ENCODE data around the gene KLF16. TPM values are rescaled to one million over a fixed set of nuclear protein-coding genes. Genes with fewer than 3 reads are reported as not detected.

The KLF16 gene
- total and polyA plus RNA-seq, 10 of the 15 experiments (the other 5 are each of a cell fraction or from before 2014, with no cell fraction given): 0.03 to 41.2 (median 2.6) TPM

DNA sequence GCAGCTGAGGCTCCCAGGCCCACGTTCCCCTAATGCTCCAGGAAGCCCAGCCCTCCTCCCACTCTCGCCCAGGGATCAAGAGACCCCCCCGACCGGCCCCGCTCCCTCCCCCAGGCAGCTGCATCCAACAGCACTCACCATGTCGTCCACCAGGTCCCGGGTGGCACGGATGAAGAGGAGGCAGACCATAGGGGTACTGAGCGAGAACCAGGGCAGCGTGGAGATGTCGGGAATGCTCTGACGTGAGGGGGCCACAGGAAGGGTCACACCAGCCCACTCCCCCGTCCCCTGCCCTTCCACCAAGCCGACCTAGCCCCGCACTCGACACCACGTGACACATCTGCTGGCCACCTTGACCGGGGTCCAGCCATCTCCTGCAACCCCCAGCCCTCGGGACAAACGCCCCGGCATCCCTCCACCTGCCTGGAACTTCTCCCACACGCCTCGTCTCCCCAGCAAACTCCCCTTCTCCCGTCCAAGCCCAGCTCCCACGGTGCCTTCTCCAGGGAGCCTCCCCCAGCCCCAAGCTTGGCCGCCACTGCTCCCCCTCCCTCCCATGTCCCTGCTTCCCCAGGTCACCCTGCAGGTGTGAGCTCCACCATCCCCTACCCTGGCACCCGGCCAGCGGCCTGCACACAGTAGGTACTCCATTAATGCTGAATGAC is 56.2 kb downstream of the KLF16 start:
- no peaks in the 10 kb centered on the region for H3K4me1 ChIP-seq (ENCODE audit: control insufficient read depth, insufficient read depth, low read length)
- RAD21 ChIA-PET (ENCODE audit: unreplicated experiment): no interaction called here
- no peak for FAIRE-seq
- in situ Hi-C loops (cut with MboI): no loop called here
- no peak overlapping the region for H3K27ac ChIP-seq (ENCODE audit: control insufficient read depth, insufficient read depth)
- no peaks in the 10 kb centered on the region for H3K9me3 ChIP-seq (replicated peaks; ENCODE audit: control insufficient read depth, insufficient read depth, low read length)
- no peaks in the 10 kb centered on the region for H3K79me2 ChIP-seq (ENCODE audit: control insufficient read depth, insufficient read depth, low read length)
- no peak overlapping the region for H3K9ac ChIP-seq (ENCODE audit: control insufficient read depth, insufficient read depth, low read length)
- CTCF ChIA-PET: no interaction called here
- no peak overlapping the region for H3K4me3 ChIP-seq
- DNase-seq (ENCODE audit: low read depth, low spot score): no peak
- H2AFZ ChIP-seq (ENCODE audit: control insufficient read depth, low read depth, low read length): no peak overlapping the region
- intact Hi-C loops (cut with micrococcal nuclease; ENCODE audit: unreplicated experiment): no loop called here
- BruUV-seq (replicated peaks): no TSS peak
- no peak overlapping the region for H3K4me2 ChIP-seq (ENCODE audit: control insufficient read depth, insufficient read depth)
- no peaks in the 10 kb centered on the region for H3K36me3 ChIP-seq (ENCODE audit: control insufficient read depth in 2 of 2, insufficient read depth in 2 of 2, low read length in 1 of 2)
- POLR2A ChIA-PET: no interaction called here
- H3K27me3 ChIP-seq (replicated peaks in 1 of 2; ENCODE audit: control insufficient read depth in 2 of 2, insufficient read depth in 2 of 2, low read length in 1 of 2): no peaks in the 10 kb centered on the region
- no peak for ATAC-seq
- SMC1A ChIA-PET (ENCODE audit: uncharacterized antibody, unreplicated experiment): no interaction called here
- H4K20me1 ChIP-seq (ENCODE audit: control insufficient read depth, insufficient read depth): no peaks in the 10 kb centered on the region
- WGBS (ENCODE audit: insufficient coverage, insufficient replicate concordance, low lambda C conversion rate, missing lambda C conversion rate): 54% methylated on average over 17 of the region's 28 CpGs
- TF ChIP-seq RFX5 (IDR thresholded peaks at IDR 0.05; ENCODE audit: low read depth, low read length): no peak
- TF ChIP-seq, protein P1, sequence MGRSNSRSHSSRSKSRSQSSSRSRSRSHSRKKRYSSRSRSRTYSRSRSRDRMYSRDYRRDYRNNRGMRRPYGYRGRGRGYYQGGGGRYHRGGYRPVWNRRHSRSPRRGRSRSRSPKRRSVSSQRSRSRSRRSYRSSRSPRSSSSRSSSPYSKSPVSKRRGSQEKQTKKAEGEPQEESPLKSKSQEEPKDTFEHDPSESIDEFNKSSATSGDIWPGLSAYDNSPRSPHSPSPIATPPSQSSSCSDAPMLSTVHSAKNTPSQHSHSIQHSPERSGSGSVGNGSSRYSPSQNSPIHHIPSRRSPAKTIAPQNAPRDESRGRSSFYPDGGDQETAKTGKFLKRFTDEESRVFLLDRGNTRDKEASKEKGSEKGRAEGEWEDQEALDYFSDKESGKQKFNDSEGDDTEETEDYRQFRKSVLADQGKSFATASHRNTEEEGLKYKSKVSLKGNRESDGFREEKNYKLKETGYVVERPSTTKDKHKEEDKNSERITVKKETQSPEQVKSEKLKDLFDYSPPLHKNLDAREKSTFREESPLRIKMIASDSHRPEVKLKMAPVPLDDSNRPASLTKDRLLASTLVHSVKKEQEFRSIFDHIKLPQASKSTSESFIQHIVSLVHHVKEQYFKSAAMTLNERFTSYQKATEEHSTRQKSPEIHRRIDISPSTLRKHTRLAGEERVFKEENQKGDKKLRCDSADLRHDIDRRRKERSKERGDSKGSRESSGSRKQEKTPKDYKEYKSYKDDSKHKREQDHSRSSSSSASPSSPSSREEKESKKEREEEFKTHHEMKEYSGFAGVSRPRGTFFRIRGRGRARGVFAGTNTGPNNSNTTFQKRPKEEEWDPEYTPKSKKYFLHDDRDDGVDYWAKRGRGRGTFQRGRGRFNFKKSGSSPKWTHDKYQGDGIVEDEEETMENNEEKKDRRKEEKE (IDR thresholded peaks at IDR 0.05): no peak
- no peak for TF ChIP-seq SIX5 (IDR thresholded peaks at IDR 0.05; ENCODE audit: low read depth, low read length, severe bottlenecking)
